SK-N-SH (cell line): ENCODE measurements around the gene ATRAID.

Experiments
- CTCF ChIP-seq: fragments of 200-600 bp; sonication (generic); IDR thresholded peaks from 2 replicates; pipeline ENCODE4 v1.6.1; 2017; ENCODE audit warnings: antibody characterized with exemption, mild to moderate bottlenecking, moderate library complexity
- EZH2phosphoT487 ChIP-seq: fragments of 200-600 bp; sonication (generic); IDR thresholded peaks from 2 replicates; pipeline ENCODE4 v1.6.1; 2017; ENCODE audit warnings: low read depth, mixed run types, mild to moderate bottlenecking, antibody characterized with exemption, moderate library complexity, borderline replicate concordance
- FOSL2 ChIP-seq: IDR thresholded peaks from 2 replicates; pipeline ENCODE4 v1.4.0; 2012; ENCODE audit warnings: low read depth, mild to moderate bottlenecking, moderate library complexity, borderline replicate concordance
- JUND ChIP-seq: IDR thresholded peaks from 2 replicates; pipeline ENCODE4 v1.4.0; 2012
- MAX ChIP-seq: IDR thresholded peaks from 2 replicates; pipeline ENCODE4 v1.4.0; 2012; ENCODE audit warnings: low read depth
- MXI1 ChIP-seq: IDR thresholded peaks from 2 replicates; pipeline ENCODE4 v1.6.1; 2012; ENCODE audit warnings: mild to moderate bottlenecking, low read depth, low read length, improper control_type of control experiment
- NRF1 ChIP-seq: IDR thresholded peaks from 2 replicates; pipeline ENCODE4 v1.6.1; 2012; ENCODE audit warnings: low read depth, mild to moderate bottlenecking, low read length
- POLR2AphosphoS5 ChIP-seq: IDR thresholded peaks from 2 replicates; pipeline ENCODE4 v1.6.1; 2012; ENCODE audit warnings: low read depth, low read length
- RAD21 ChIP-seq: IDR thresholded peaks from 2 replicates; pipeline ENCODE4 v1.6.1; 2012; ENCODE audit warnings: mild to moderate bottlenecking, low read length
- RXRA ChIP-seq: IDR thresholded peaks from 2 replicates; pipeline ENCODE4 v1.4.0; 2012; ENCODE audit warnings: low read depth, mild to moderate bottlenecking, borderline replicate concordance

- no peak for TF ChIP-seq EZH2phosphoT487
- TF ChIP-seq CTCF: no peak
- TF ChIP-seq MXI1: no peak
- TF ChIP-seq RAD21: no peak
- TF ChIP-seq FOSL2: no peak
- TF ChIP-seq POLR2AphosphoS5: no peak
- no peak for TF ChIP-seq RXRA
- no peak for TF ChIP-seq MAX
- TF ChIP-seq JUND: no peak
- TF ChIP-seq NRF1: no peak
Observed at GRCh38 chr2:27199241-27199640, 12.6 kb upstream of the ATRAID start.
